Stomach (tissue), 9 donors: Measurements from ENCODE around the gene MAPT. TPM values are rescaled to one million over a fixed set of nuclear protein-coding genes. Genes with fewer than 3 reads are reported as not detected.
"Not testable (repeated sequence)": the region's sequence is repeated elsewhere in the genome, so short reads cannot be mapped to it uniquely, and the experiment has no call there.

Source experiments
- DNase-seq, 2 donors: peaks; one replicate each; pipeline versions ENCODE4 v3.0.0 to v3.0.0-alpha.2; 2013 to 2019
- H3K27ac ChIP-seq, 5 donors: fragments of 200-600 bp in 4 of 5; sonication (generic) in 4 of 5; one replicate each; pipeline ENCODE4 v1.5.1; 2013 to 2019; ENCODE audit warnings: mild to moderate bottlenecking in 1 of 5, moderate library complexity in 1 of 5
- H3K27me3 ChIP-seq, 3 donors: fragments of 200-600 bp; sonication (generic); one replicate each; pipeline ENCODE4 v1.5.1; 2017 to 2019; ENCODE audit warnings: mixed run types in 1 of 3
- H3K36me3 ChIP-seq, 4 donors: fragments of 200-600 bp; sonication (generic); 1 replicate in 3 of 4; 2 replicates in 1 of 4; pipeline ENCODE4 v1.5.1; 2016 to 2019
- H3K4me1 ChIP-seq, 4 donors: fragments of 200-600 bp; sonication (generic); one replicate each; pipeline ENCODE4 v1.5.1; 2016 to 2019
- H3K4me3 ChIP-seq, 4 donors: fragments of 200-600 bp; sonication (generic) in 3 of 4; one replicate each; pipeline ENCODE4 v1.5.1; 2016 to 2019; ENCODE audit warnings: mild to moderate bottlenecking in 1 of 4
- H3K9me3 ChIP-seq, 4 donors: fragments of 200-600 bp; sonication (generic); one replicate each; pipeline ENCODE4 v1.5.1; 2016 to 2019
- EP300 ChIP-seq: sonication (generic); formaldehyde crosslinking; IDR thresholded peaks from one replicate; pipeline ENCODE4 v1.6.1; 2017; ENCODE audit warnings: antibody characterized with exemption
- POLR2A ChIP-seq, 4 donors: fragments of 450-650 bp; IDR thresholded peaks; one replicate each; pipeline ENCODE4 v1.6.1; 2016; ENCODE audit warnings: antibody characterized with exemption in 4 of 4, control low read depth in 2 of 4, mild to moderate bottlenecking in 1 of 4, moderate library complexity in 1 of 4
- POLR2AphosphoS5 ChIP-seq, 3 donors: sonication (generic); formaldehyde crosslinking; IDR thresholded peaks; one replicate each; pipeline ENCODE4 v1.6.1; 2016; ENCODE audit warnings: antibody characterized with exemption in 3 of 3
- WGBS, 5 donors: extraction: QIAGEN DNeasy Blood & Tissue Kit in 3 of 5; methylation state at CpG; one replicate each; pipeline versions ENCODE4 v1.1.5 to v1.1.7; 2013 to 2018; 5-methylcytosine and 5-hydroxymethylcytosine counted together
- intact Hi-C: fragments of 100-400 bp; cut with DNase I; formaldehyde crosslinking; loops from one replicate; pipeline ENCODE4 v1.15.1; 2023; ENCODE audit warnings: low total_unique reads
- polyA plus RNA-seq, 3 donors: library from polyadenylated mRNA; stranded (reverse); fragments of 200-250 nt; gene quantifications; one replicate each; pipeline ENCODE4 v1.2.3, GENCODE V29; 2013
- total RNA-seq, 5 donors: library from RNA; depleted of rRNA; stranded (reverse); fragments of >200 nt; gene quantifications; one replicate each; pipeline versions ENCODE4 v1.1.0 to v1.2.3, GENCODE V29; 2014 to 2016
- TF ChIP-seq, protein P1 (sequence below), 7 experiments: fragments of 450-650 bp in 4 of 7; fragments of 200-600 bp in 3 of 7; sonication (generic) in 3 of 7; IDR thresholded peaks; one replicate each; pipeline ENCODE4 v1.5.1; 2016 to 2019; ENCODE audit warnings: antibody characterized with exemption in 7 of 7, control low read depth in 2 of 7, mild to moderate bottlenecking in 1 of 7
- donor health status: healthy with polysubstance abuse.
- donor health status: Bipolar disorder and iron deficiency.
- donor health status: healthy.

Gene MAPT
- total and polyA plus RNA-seq, 8 donors, result 0.44 to 4.1 (median 1.7) TPM; not detected in 1

DNA sequence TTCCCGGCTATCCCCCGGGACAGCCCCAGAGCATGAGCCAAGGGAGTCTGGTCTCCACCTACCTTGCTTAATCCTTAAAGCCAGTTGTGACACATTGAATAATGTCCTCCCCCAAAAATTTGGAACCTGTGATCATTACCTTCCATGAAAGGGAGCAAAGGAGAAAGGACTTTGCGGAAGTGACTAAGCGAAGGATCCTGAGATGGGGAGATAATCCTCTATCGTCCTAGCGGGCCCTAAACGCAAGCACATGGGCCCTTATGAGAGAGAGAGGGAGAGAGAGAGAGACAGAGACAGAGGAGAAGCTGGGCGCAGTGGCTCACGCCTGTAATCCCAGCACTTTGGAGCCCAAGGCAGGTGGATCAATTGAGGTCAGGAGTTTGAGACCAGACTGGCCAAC, 40.1 kb upstream of the MAPT start:
- TF ChIP-seq, protein P1, sequence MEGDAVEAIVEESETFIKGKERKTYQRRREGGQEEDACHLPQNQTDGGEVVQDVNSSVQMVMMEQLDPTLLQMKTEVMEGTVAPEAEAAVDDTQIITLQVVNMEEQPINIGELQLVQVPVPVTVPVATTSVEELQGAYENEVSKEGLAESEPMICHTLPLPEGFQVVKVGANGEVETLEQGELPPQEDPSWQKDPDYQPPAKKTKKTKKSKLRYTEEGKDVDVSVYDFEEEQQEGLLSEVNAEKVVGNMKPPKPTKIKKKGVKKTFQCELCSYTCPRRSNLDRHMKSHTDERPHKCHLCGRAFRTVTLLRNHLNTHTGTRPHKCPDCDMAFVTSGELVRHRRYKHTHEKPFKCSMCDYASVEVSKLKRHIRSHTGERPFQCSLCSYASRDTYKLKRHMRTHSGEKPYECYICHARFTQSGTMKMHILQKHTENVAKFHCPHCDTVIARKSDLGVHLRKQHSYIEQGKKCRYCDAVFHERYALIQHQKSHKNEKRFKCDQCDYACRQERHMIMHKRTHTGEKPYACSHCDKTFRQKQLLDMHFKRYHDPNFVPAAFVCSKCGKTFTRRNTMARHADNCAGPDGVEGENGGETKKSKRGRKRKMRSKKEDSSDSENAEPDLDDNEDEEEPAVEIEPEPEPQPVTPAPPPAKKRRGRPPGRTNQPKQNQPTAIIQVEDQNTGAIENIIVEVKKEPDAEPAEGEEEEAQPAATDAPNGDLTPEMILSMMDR (IDR thresholded peaks at IDR 0.05), result no peak
- TF ChIP-seq POLR2AphosphoS5 (IDR thresholded peaks at IDR 0.05) (no peak), EP300 (no peak), POLR2A (IDR thresholded peaks at IDR 0.05) (no peak)
- 73 to 87% (median 77%) methylated on average over 9 of the region's 9 CpGs for WGBS, 5 donors

DNA sequence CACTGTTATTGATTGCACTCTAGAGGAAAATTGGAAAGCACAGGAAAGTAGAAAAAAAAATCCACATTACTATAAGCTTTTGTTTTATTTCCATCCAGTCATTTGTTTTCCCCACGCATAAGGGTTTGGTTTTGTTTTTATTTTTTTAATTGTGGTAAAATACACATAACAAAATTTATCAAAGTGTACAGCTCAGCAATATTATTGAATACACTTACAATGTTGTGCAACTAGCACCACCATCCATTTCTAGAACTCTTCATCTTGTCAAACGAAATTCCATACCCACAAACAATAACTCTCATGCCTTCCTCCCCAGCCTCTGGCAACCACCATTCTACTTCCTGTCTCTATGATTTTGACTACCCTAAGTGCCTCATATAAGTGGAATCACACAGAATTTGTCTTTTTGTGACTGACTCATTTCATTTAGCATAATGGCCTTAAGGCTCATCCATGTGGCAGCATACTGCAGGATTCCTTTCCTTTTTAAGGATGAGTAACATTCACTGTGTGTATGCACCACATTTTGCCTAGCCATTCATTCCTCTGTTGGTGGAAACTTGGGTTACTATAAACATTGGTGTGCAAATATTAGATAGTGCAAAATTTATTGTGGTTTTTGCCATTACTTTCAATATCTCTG, 38.5 kb upstream of the MAPT start:
- intact Hi-C loops, result no loop called here
- Histone ChIP-seq H3K4me3 (no peak overlapping the region), H3K36me3 (no peaks in the 10 kb centered on the region), H3K4me1 (peaks cover 0 to 3% (median 0%) of the 10 kb centered on the region in 4 donors), H3K27ac (no peak overlapping the region), H3K9me3 (no peaks in the 10 kb centered on the region), H3K27me3 (peaks cover 0 to 63% (median 20%) of the 10 kb centered on the region in 3 donors)
- DNase-seq, result no peak
- WGBS, 5 donors, result 57 to 74% (median 70%) methylated on average over 2 of the region's 2 CpGs
- TF ChIP-seq POLR2AphosphoS5 (IDR thresholded peaks at IDR 0.05) (no peak), EP300 (no peak)
- TF ChIP-seq, protein P1 (IDR thresholded peaks at IDR 0.05), result no peak

More for the DNA sequence above, 40.1 kb upstream of the MAPT start:
- Histone ChIP-seq H3K36me3 (no peaks in the 10 kb centered on the region), H3K4me1 (peaks cover 0 to 3% (median 0%) of the 10 kb centered on the region in 4 donors), H3K27me3 (peaks cover 0 to 57% (median 14%) of the 10 kb centered on the region in 3 donors), H3K27ac (no peak overlapping the region), H3K4me3 (no peak overlapping the region), H3K9me3 (no peaks in the 10 kb centered on the region)
- intact Hi-C loops, result no loop called here
- DNase-seq, result no peak

DNA sequence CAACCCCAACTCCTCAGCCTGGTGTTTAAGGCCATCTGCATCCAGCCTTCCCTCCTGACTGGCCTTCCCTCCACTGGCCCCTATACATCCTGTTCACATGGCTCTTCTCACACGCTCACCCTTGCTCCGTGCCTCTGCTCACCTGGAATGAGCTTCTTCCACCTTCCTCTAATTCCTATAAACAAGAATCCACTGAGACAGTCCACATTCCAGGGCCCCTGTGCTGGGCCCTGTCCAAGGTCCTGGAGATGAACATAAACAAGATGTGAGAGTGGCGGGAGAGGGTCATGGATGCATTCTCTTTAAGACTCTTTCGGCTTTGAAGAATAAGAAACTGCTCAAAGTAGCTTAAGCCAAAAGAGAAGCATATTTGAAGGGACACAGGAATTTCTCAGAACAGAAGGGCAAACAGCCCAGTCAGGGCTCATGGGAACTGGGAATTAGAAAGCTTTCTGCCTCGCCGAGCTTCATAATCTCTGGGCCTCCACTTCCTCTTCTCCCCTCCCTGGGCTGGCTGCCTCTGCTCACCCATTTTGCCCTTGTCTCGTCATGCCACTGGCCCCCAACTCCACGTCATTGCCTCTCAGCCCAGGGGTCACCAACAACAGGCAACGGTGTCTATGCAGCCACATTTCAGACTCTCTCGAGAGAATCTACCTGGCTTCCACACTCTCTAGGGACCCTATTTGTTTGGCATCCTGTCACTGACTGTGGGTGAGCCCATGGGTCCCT, 36.2 kb upstream of the MAPT start:
- no peaks in the 10 kb centered on the region for H3K9me3 ChIP-seq
- no peaks in the 10 kb centered on the region for H3K4me1 ChIP-seq
- TF ChIP-seq EP300 (no peak), POLR2A (IDR thresholded peaks at IDR 0.05) (no peak), POLR2AphosphoS5 (IDR thresholded peaks at IDR 0.05) (no peak)
- TF ChIP-seq, protein P1 (IDR thresholded peaks at IDR 0.05), result no peak
- 33 to 42% (median 39%) methylated on average over 10 of the region's 10 CpGs for WGBS, 5 donors
- peak in 1 of 2 donors; percentile 68 for DNase-seq
- intact Hi-C loops, result no loop called here
- no peaks in the 10 kb centered on the region for H3K36me3 ChIP-seq
- H3K27ac ChIP-seq, result no peak overlapping the region
- H3K27me3 ChIP-seq, result peaks cover 0 to 62% (median 6%) of the 10 kb centered on the region in 3 donors
- H3K4me3 ChIP-seq, result no peak overlapping the region

DNA sequence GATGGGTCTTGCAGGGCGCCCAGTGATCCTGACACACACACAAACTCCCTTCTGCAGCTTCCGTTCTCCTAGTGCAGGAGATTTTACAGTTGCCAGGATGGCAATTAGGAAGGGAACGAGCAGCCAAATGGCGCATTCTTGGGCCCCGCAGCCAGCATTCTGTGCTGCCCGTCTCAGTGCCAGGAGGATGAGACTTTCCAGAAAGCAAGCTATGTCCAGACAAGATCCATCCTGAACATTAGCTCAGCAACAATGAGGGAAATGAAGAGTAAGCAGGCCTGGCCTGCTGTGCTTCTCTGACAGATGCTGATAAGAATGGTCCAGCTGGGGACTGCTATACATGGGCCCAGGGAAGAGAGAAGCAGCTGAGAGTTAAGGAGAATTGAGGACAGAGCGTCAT, 33.2 kb upstream of the MAPT start:
- no peak overlapping the region for H3K27ac ChIP-seq
- no peak for DNase-seq
- peaks cover 0 to 72% (median 15%) of the 10 kb centered on the region in 3 donors for H3K27me3 ChIP-seq
- intact Hi-C loops, result no loop called here
- no peaks in the 10 kb centered on the region for H3K9me3 ChIP-seq
- H3K36me3 ChIP-seq, result no peaks in the 10 kb centered on the region
- no peak for TF ChIP-seq POLR2A (IDR thresholded peaks at IDR 0.05)
- no peak for TF ChIP-seq POLR2AphosphoS5 (IDR thresholded peaks at IDR 0.05)
- TF ChIP-seq EP300, result no peak
- whole genome bisulfite sequencing, 5 donors, result 75 to 81% (median 80%) methylated on average over 3 to 7 of the region's 7 CpGs
- H3K4me1 ChIP-seq, result no peaks in the 10 kb centered on the region
- no peak overlapping the region for H3K4me3 ChIP-seq

DNA sequence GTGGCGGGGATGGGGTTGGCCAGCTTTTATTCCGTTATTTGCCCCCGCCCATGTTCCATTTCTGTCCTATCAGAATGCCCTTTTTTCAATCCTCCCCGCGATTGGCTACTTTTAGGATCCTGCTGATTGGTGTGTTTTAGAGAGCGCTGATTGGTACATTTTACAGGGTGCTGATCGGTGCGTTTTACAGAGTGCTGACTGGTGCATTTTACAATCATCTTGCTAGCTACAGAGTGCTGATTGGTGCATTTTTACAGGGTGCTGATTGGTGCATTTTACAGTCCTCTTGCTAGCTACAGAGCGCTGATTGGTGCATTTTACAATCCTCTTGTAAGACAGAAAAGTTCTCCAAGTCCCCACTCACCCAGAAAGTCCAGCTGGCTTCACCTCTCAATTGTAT, 32.2 kb upstream of the MAPT start:
- H3K36me3 ChIP-seq, H3K4me3 ChIP-seq, H3K9me3 ChIP-seq, H3K4me1 ChIP-seq, intact Hi-C loops, DNase-seq, H3K27ac ChIP-seq: not testable (repeated sequence)
- 81 to 93% (median 83%) methylated on average over 9 of the region's 9 CpGs for WGBS, 5 donors
- peaks cover 0 to 72% (median 15%) of the 10 kb centered on the region in 3 donors for H3K27me3 ChIP-seq
